Measurements from ENCODE around the gene MID1. TPM values are rescaled to one million over a fixed set of nuclear protein-coding genes. Genes with fewer than 3 reads are reported as not detected.
"Not testable (repeated sequence)": the region's sequence is repeated elsewhere in the genome, so short reads cannot be mapped to it uniquely, and the experiment has no call there.

MID1 gene
- total RNA-seq, 2 experiments from 2014 or later, result 0.19 TPM; not detected in 1

- Histone ChIP-seq H3K27me3 (ENCODE audit: control insufficient read depth in 1 of 2, insufficient read depth in 2 of 2, low read length in 2 of 2) (no peaks in the 10 kb centered on the region), H3K36me3 (ENCODE audit: insufficient read depth, low read length) (no peaks in the 10 kb centered on the region), H3K27ac (ENCODE audit: low read depth in 1 of 2, low read length in 2 of 2) (no peak overlapping the region), H3K4me3 (ENCODE audit: low read length) (no peak overlapping the region), H3K9me3 (ENCODE audit: control insufficient read depth in 1 of 2, insufficient read depth in 1 of 2, low read length in 2 of 2) (no peaks in the 10 kb centered on the region), H3K4me1 (ENCODE audit: insufficient read depth, low read length) (no peaks in the 10 kb centered on the region)
- Mint-ChIP-seq H3K36me3 (ENCODE audit: low read depth) (no peaks in the 10 kb centered on the region), H3K27me3 (no peaks in the 10 kb centered on the region), H3K9me3 (no peaks in the 10 kb centered on the region), H3K27ac (no peak overlapping the region), H3K4me1 (ENCODE audit: low read depth) (no peaks in the 10 kb centered on the region), H3K4me3 (no peak overlapping the region)
- DNase-seq (no peak), ATAC-seq (ENCODE audit: poor library complexity) (no peak)
- intact Hi-C loops (cut with DNase I, micrococcal nuclease), result no loop called here
- TF ChIP-seq CTCF (IDR thresholded peaks at IDR 0.05), result no peak
- ChIA-PET POLR2A (no interaction called here), CTCF (no interaction called here)
Observed at GRCh38 chrX:10591363-10592335, 28.7 kb downstream of the MID1 start.

- H3K4me3 ChIP-seq (ENCODE audit: low read length); POLR2A ChIA-PET; H3K27ac ChIP-seq (ENCODE audit: low read depth in 1 of 2, low read length in 2 of 2); H3K9me3 ChIP-seq (ENCODE audit: control insufficient read depth in 1 of 2, insufficient read depth in 1 of 2, low read length in 2 of 2); H3K4me3 Mint-ChIP-seq; intact Hi-C loops (cut with DNase I, micrococcal nuclease); H3K36me3 Mint-ChIP-seq (ENCODE audit: low read depth); H3K27ac Mint-ChIP-seq; H3K4me1 Mint-ChIP-seq (ENCODE audit: low read depth); CTCF ChIA-PET; H3K4me1 ChIP-seq (ENCODE audit: insufficient read depth, low read length); ATAC-seq (ENCODE audit: poor library complexity); H3K9me3 Mint-ChIP-seq; H3K36me3 ChIP-seq (ENCODE audit: insufficient read depth, low read length); DNase-seq; H3K27me3 ChIP-seq (ENCODE audit: control insufficient read depth in 1 of 2, insufficient read depth in 2 of 2, low read length in 2 of 2); H3K27me3 Mint-ChIP-seq: not testable (repeated sequence)
Observed at GRCh38 chrX:10589787-10590186, 30.6 kb downstream of the MID1 start.

GRCh38 chrX:10589098-10589497 is 31.3 kb downstream of the MID1 start:
- CTCF ChIA-PET, result no interaction called here
- Histone ChIP-seq H3K4me3 (ENCODE audit: low read length) (no peak overlapping the region), H3K36me3 (ENCODE audit: insufficient read depth, low read length) (no peaks in the 10 kb centered on the region), H3K27me3 (ENCODE audit: control insufficient read depth in 1 of 2, insufficient read depth in 2 of 2, low read length in 2 of 2) (no peaks in the 10 kb centered on the region), H3K27ac (ENCODE audit: low read depth in 1 of 2, low read length in 2 of 2) (no peak overlapping the region), H3K9me3 (ENCODE audit: control insufficient read depth in 1 of 2, insufficient read depth in 1 of 2, low read length in 2 of 2) (peaks cover 6 to 7% of the 10 kb centered on the region in 2 experiments), H3K4me1 (ENCODE audit: insufficient read depth, low read length) (no peaks in the 10 kb centered on the region)
- Mint-ChIP-seq H3K4me3 (no peak overlapping the region), H3K27ac (no peak overlapping the region), H3K27me3 (no peaks in the 10 kb centered on the region), H3K36me3 (ENCODE audit: low read depth) (no peaks in the 10 kb centered on the region), H3K9me3 (no peaks in the 10 kb centered on the region), H3K4me1 (ENCODE audit: low read depth) (no peaks in the 10 kb centered on the region)
- POLR2A ChIA-PET, result no interaction called here
- ATAC-seq (ENCODE audit: poor library complexity) (no peak), DNase-seq (no peak)
- no peak for TF ChIP-seq CTCF (IDR thresholded peaks at IDR 0.05)
- intact Hi-C loops (cut with DNase I, micrococcal nuclease), result no loop called here

- intact Hi-C loops (cut with DNase I, micrococcal nuclease); DNase-seq; H3K4me3 Mint-ChIP-seq; H3K27me3 Mint-ChIP-seq; H3K4me1 ChIP-seq (ENCODE audit: insufficient read depth, low read length); CTCF ChIA-PET; H3K27ac ChIP-seq (ENCODE audit: low read depth in 1 of 2, low read length in 2 of 2); ATAC-seq (ENCODE audit: poor library complexity); H3K36me3 ChIP-seq (ENCODE audit: insufficient read depth, low read length); H3K27me3 ChIP-seq (ENCODE audit: control insufficient read depth in 1 of 2, insufficient read depth in 2 of 2, low read length in 2 of 2); H3K4me3 ChIP-seq (ENCODE audit: low read length); H3K9me3 Mint-ChIP-seq; H3K4me1 Mint-ChIP-seq (ENCODE audit: low read depth); H3K27ac Mint-ChIP-seq; H3K9me3 ChIP-seq (ENCODE audit: control insufficient read depth in 1 of 2, insufficient read depth in 1 of 2, low read length in 2 of 2); POLR2A ChIA-PET; H3K36me3 Mint-ChIP-seq (ENCODE audit: low read depth): not testable (repeated sequence)
Observed at GRCh38 chrX:10584882-10585281, 35.5 kb downstream of the MID1 start.

Data from CD4-positive, alpha-beta T cell (primary cell).